Heart left ventricle (tissue), 16 donors: Measurements from ENCODE around the gene COQ5. TPM values are rescaled to one million over a fixed set of nuclear protein-coding genes. Genes with fewer than 3 reads are reported as not detected.

Experiments used
- ATAC-seq, 4 donors: fragments of 200-7000 bp; cut with Tn5 transposase; one replicate each; pipeline ENCODE4 v1.9.1; 2020 to 2022; ENCODE audit warnings: moderate library complexity in 4 of 4, mild to moderate bottlenecking in 3 of 4, moderate number of reproducible peaks in 1 of 4
- DNase-seq, 5 donors: peaks; one replicate each; pipeline ENCODE4 v3.0.0-alpha.2; 2020
- H3K27ac ChIP-seq, 12 donors: fragments of 200-600 bp; sonication (generic) in 4 of 12; one replicate each; pipeline versions ENCODE4 v1.5.0 to v1.8.0; 2016 to 2022; ENCODE audit warnings: mild to moderate bottlenecking in 2 of 12
- H3K27me3 ChIP-seq, 9 donors: fragments of 200-600 bp; sonication (generic) in 2 of 9; one replicate each; pipeline versions ENCODE4 v1.5.1 to v1.8.0; 2016 to 2022; ENCODE audit warnings: mild to moderate bottlenecking in 3 of 9
- H3K36me3 ChIP-seq, 9 donors: fragments of 200-600 bp; sonication (generic) in 2 of 9; one replicate each; pipeline versions ENCODE4 v1.5.0 to v1.8.0; 2018 to 2022; ENCODE audit warnings: mild to moderate bottlenecking in 2 of 9
- H3K4me1 ChIP-seq, 12 donors: fragments of 200-600 bp; sonication (generic) in 4 of 12; one replicate each; pipeline versions ENCODE4 v1.5.0 to v1.8.0; 2016 to 2022; ENCODE audit warnings: mild to moderate bottlenecking in 3 of 12
- H3K4me3 ChIP-seq, 12 donors: fragments of 200-600 bp; sonication (generic) in 4 of 12; one replicate each; pipeline versions ENCODE4 v1.5.0 to v1.8.0; 2017 to 2022; ENCODE audit warnings: mild to moderate bottlenecking in 9 of 12, moderate library complexity in 4 of 12
- H3K9me3 ChIP-seq, 12 donors: fragments of 200-600 bp; sonication (generic) in 4 of 12; one replicate each; pipeline versions ENCODE4 v1.5.0 to v1.8.0; 2016 to 2022; ENCODE audit warnings: mild to moderate bottlenecking in 1 of 12
- CTCF ChIP-seq, 12 donors: fragments of 200-600 bp; sonication (generic) in 4 of 12; IDR thresholded peaks; one replicate each; pipeline versions ENCODE4 v1.5.0 to v1.8.0; 2018 to 2022; ENCODE audit warnings: antibody characterized with exemption in 12 of 12, mild to moderate bottlenecking in 5 of 12
- POLR2A ChIP-seq, 2 donors: fragments of 450-650 bp; IDR thresholded peaks; one replicate each; pipeline ENCODE4 v1.6.1; 2017; ENCODE audit warnings: antibody characterized with exemption in 2 of 2, mild to moderate bottlenecking in 2 of 2, moderate library complexity in 2 of 2
- WGBS, 4 donors: extraction: QIAGEN DNeasy Blood & Tissue Kit in 2 of 4; methylation state at CpG; one replicate each; pipeline versions ENCODE4 v1.1.5 to v1.1.7; 2013 to 2018; 5-methylcytosine and 5-hydroxymethylcytosine counted together
- intact Hi-C, 10 donors: fragments of 100-400 bp; cut with DNase I; formaldehyde crosslinking; loops; one replicate each; pipeline versions ENCODE4 v1.11.1 to v1.14.2; 2022
- polyA plus RNA-seq, 2 donors: library from polyadenylated mRNA; stranded (reverse); fragments of 200-250 nt; gene quantifications; one replicate each; pipeline ENCODE4 v1.2.3, GENCODE V29; 2013
- total RNA-seq, 9 donors: library from RNA; depleted of rRNA in 2 of 9; stranded (reverse); fragments of >200 nt in 2 of 9; fragmentation: NEBNext Ultra II Directional in 3 of 9; extraction: Animal tissue kit (Norgen Biotek cat#: 25700) in 3 of 9; gene quantifications; one replicate each; pipeline versions ENCODE4 v1.1.0 to v1.2.4, GENCODE V29; 2016 to 2023
- donor health status: ischemic (EF 13 %, LVEDD 7.1; RV severe dilation, severe dysfunction).
- donor health status: healthy with polysubstance abuse.
- donor health status: DM: no; HTN: yes; CAD: no.
- donor health status: DM: no; HTN: no; CAD: no.
- donor health status: ischemic (EF 25% LVEDD 6.9; RV normal size, moderate dysfunction).
- donor health status: ischemic (EF 25% LVEDD 5.7; RV mildly dilated, moderate dysfunction).
- donor health status: healthy.
- donor health status: DM: yes; HTN: yes; CAD: no.
- donor health status: ischemic (EF 35%, LVEDD 5.7; RV mildly dilated, moderate dysfunction).
- donor health status: nonischemic (EF 11% LVEDD 7.7; RV severe dilation, severe dysfunction).
- donor health status: DM: yes; HTN: yes; CAD: no.
- donor health status: PGD.
- donor health status: ischemic (EF 29% LVEDD 5.4; RV normal size, mild dysfunction).
- donor health status: nonischemic (EF 23%, LVEDD 6.1; RV moderate dilation, normal function).

Gene COQ5
- total and polyA plus RNA-seq, 11 donors = 27.9 to 48.9 (median 36.7) TPM

- peak overlapping the region; percentile 58 to 98 (median 96) for H3K27ac ChIP-seq
- no peak for TF ChIP-seq POLR2A (IDR thresholded peaks at IDR 0.05)
- intact Hi-C loops = loop anchor here in 2 of 10 donors (5.0 kb wide), 2 partner anchors 41 to 44 kb away; partner anchors contain the start of genes DYNLL1 (in 1 of the 2) and POP5 (in 1 of the 2)
- H3K4me3 ChIP-seq = peak overlapping the region in 11 of 12 donors; percentile 10 to 98 (median 93)
- WGBS, 4 donors = 28 to 34% (median 31%) methylated on average over 4 of the region's 4 CpGs
- ATAC-seq (no peak), DNase-seq (no peak)
- H3K9me3 ChIP-seq = no peaks in the 10 kb centered on the region
- no peaks in the 10 kb centered on the region for H3K27me3 ChIP-seq
- peaks cover 0 to 33% (median 4%) of the 10 kb centered on the region in 9 donors for H3K36me3 ChIP-seq
- H3K4me1 ChIP-seq = peaks cover 25 to 76% (median 71%) of the 10 kb centered on the region in 12 donors
Observed at GRCh38 chr12:120537856-120538220, 8.9 kb upstream of the COQ5 start.

GRCh38 chr12:120536064-120536791, 7.3 kb upstream of the COQ5 start:
- DNase-seq (no peak), ATAC-seq (no peak)
- Histone ChIP-seq H3K9me3 (no peaks in the 10 kb centered on the region), H3K36me3 (peaks cover 0 to 17% (median 0%) of the 10 kb centered on the region in 9 donors), H3K4me3 (peak overlapping the region; percentile 68 to 99 (median 94)), H3K27me3 (no peaks in the 10 kb centered on the region), H3K27ac (peak overlapping the region in 11 of 12 donors; percentile 94 to 98 (median 97)), H3K4me1 (peaks cover 21 to 62% (median 58%) of the 10 kb centered on the region in 12 donors)
- WGBS, 4 donors = 37 to 41% (median 38%) methylated on average over 13 of the region's 13 CpGs
- intact Hi-C loops = loop anchor here in 2 of 10 donors (5.0 kb wide), 2 partner anchors 39 to 46 kb away; partner anchors contain the start of genes DYNLL1 (in 1 of the 2) and POP5 (in 1 of the 2)
- no peak for TF ChIP-seq POLR2A (IDR thresholded peaks at IDR 0.05)
- no peak for TF ChIP-seq CTCF (IDR thresholded peaks at IDR 0.05)

- peak in 4 of 5 donors; percentile 31 to 69 (median 50) for DNase-seq
- intact Hi-C loops = loop anchor here in 3 of 10 donors (2.0 to 5.0 kb wide), 3 partner anchors 20 to 47 kb away; partner anchors contain the start of genes DYNLL1 (in 2 of the 3) and POP5 (in 1 of the 3)
- no peak for TF ChIP-seq CTCF (IDR thresholded peaks at IDR 0.05)
- no peak for TF ChIP-seq POLR2A (IDR thresholded peaks at IDR 0.05)
- Histone ChIP-seq H3K36me3 (peaks cover 0 to 12% (median 0%) of the 10 kb centered on the region in 9 donors), H3K4me1 (peaks cover 20 to 50% (median 45%) of the 10 kb centered on the region in 12 donors), H3K27ac (peak overlapping the region; percentile 94 to 98 (median 96)), H3K9me3 (no peaks in the 10 kb centered on the region), H3K27me3 (no peaks in the 10 kb centered on the region), H3K4me3 (peak overlapping the region; percentile 68 to 99 (median 94))
- 1 to 2% (median 1%) methylated on average over 43 to 52 of the region's 52 CpGs for WGBS, 4 donors
- ATAC-seq = peak in 3 of 4 donors; percentile 10 to 53 (median 48)
Observed at GRCh38 chr12:120534703-120535655, 6.0 kb upstream of the COQ5 start.

- Histone ChIP-seq H3K27ac (peak within 1 kb of the TSS; percentile 94 to 98 (median 96)), H3K4me3 (peak within 1 kb of the TSS; percentile 68 to 99 (median 94)), H3K27me3 (no peaks in the 10 kb centered on the region), H3K9me3 (no peaks in the 10 kb centered on the region), H3K36me3 (peaks cover 0 to 12% (median 0%) of the 10 kb centered on the region in 9 donors), H3K4me1 (peaks cover 12 to 50% (median 38%) of the 10 kb centered on the region in 12 donors)
- peak; percentile 76 to 88 (median 83) for DNase-seq
- ATAC-seq = peak; percentile 59 to 83 (median 74)
- TF ChIP-seq POLR2A (IDR thresholded peaks at IDR 0.05) (peak; percentile 97 to 98), CTCF (IDR thresholded peaks at IDR 0.05) (no peak)
- WGBS, 4 donors = 0 to 1% (median 1%) methylated on average over 26 to 43 of the region's 43 CpGs
- intact Hi-C loops = loop anchor here in 2 of 10 donors (2.0 to 5.0 kb wide), 2 partner anchors 21 to 37 kb away; partner anchors contain the start of gene DYNLL1 (in 1 of the 2)
Observed at GRCh38 chr12:120534203-120534702, 5.3 kb upstream of the COQ5 start, which contains the start of gene RNF10. Gene RNF10, plus strand, starts transcription at chr12:120534356. Its CDS starts 456 bp downstream, at chr12:120534812.
